NB4 (cell line): ENCODE measurements around the gene TTC8.

Experiments used
- CTCF ChIP-seq: IDR thresholded peaks from one replicate; pipeline ENCODE4 v1.5.1; 2012; ENCODE audit warnings: low read depth, low read length
- MAX ChIP-seq: IDR thresholded peaks from 2 replicates; pipeline ENCODE4 v1.6.1; 2011; ENCODE audit warnings: low read depth, low read length
- POLR2A ChIP-seq: IDR thresholded peaks from 2 replicates; pipeline ENCODE4 v1.6.1; 2011; ENCODE audit warnings: mild to moderate bottlenecking; ENCODE audit not compliant: insufficient read length; ENCODE audit errors: extremely low read depth

DNA sequence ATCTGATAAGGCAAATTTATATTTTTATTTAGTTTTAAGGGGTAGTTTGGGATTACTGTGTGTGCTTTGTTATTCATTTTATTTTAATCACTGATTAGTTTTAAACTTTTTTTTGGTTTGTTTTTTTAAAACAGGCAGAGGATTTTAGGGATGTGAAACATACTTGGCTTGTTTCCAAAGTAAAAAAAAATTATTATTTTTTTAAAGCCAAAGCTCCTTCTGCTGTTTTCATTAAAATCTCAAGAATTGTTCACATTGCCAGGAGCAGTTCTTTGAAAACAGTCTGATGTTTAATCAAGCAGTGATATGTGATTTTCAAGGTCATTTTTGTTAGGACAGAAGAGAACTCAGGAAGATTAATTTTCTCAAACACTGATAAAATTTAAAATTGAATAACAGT, 11.2 kb downstream of the TTC8 start:
- TF ChIP-seq CTCF: no peak
- no peak for TF ChIP-seq MAX
- TF ChIP-seq POLR2A: no peak
